A549 (cell line): ENCODE measurements around the gene RHOC. TPM values are rescaled to one million over a fixed set of nuclear protein-coding genes. Genes with fewer than 3 reads are reported as not detected.

Experiments
- ATAC-seq, 2 experiments: fragments of 200-7000 bp in 1 of 2; fragments of >200 bp in 1 of 2; cut with Nextera tagmentation in 1 of 2; cut with Tn5 transposase in 1 of 2; 3 replicates each; pipeline versions ENCODE4 v1.8.0 to v1.9.1; 2018 to 2020; ENCODE audit warnings: mild to moderate bottlenecking in 1 of 2, moderate library complexity in 1 of 2
- CTCF ChIA-PET: fragments of 300-600 bp; sonication (Branson Sonifier 250); formaldehyde crosslinking; extraction: SDS; loops from one replicate; lab custom pipeline; 2021; ENCODE audit warnings: antibody characterized with exemption, inconsistent platforms; lab: Yijun Ruan, JAX
- POLR2A ChIA-PET: fragments of 350-600 bp; formaldehyde crosslinking; extraction: SDS; loops from one replicate; lab custom pipeline; 2021; ENCODE audit warnings: antibody characterized with exemption, inconsistent platforms; lab: Yijun Ruan, JAX
- DNase-seq, 2 experiments: peaks; one replicate each; pipeline versions ENCODE4 v3.0.0 to v3.0.0-alpha.2; 2011 to 2016; ENCODE audit warnings: low read depth in 1 of 2, low spot score in 1 of 2
- FAIRE-seq: peaks from 2 replicates; lab custom pipeline; 2011; peaks lifted over from hg19 to GRCh38; lab: Jason Lieb, UNC
- H3K27ac ChIP-seq, 2 experiments: fragments of >200 bp; sonication (Bioruptor Twin); formaldehyde crosslinking; 3 replicates each; pipeline ENCODE4 v1.5.1; 2016 to 2017
- H3K4me1 ChIP-seq: fragments of >200 bp; sonication (Bioruptor Twin); formaldehyde crosslinking; 3 replicates; pipeline ENCODE4 v1.6.1; 2016
- H3K4me2 ChIP-seq: fragments of >200 bp; sonication (Bioruptor Twin); formaldehyde crosslinking; 3 replicates; pipeline ENCODE4 v1.6.1; 2016
- H3K4me3 ChIP-seq: fragments of >200 bp; sonication (Bioruptor Twin); formaldehyde crosslinking; 3 replicates; pipeline ENCODE4 v1.5.1; 2016
- H3K9me3 ChIP-seq: fragments of >200 bp; sonication (Bioruptor Twin); formaldehyde crosslinking; 3 replicates; pipeline ENCODE4 v1.6.1; 2016
- BHLHE40 ChIP-seq: IDR thresholded peaks from 2 replicates; pipeline ENCODE4 v1.6.1; 2012; ENCODE audit warnings: low read depth, low read length, inconsistent platforms
- CBX8 ChIP-seq: fragments of 200-600 bp; sonication (generic); IDR thresholded peaks from 2 replicates; pipeline ENCODE4 v1.6.1; 2016
- CHD4 ChIP-seq: fragments of 200-600 bp; sonication (generic); IDR thresholded peaks from 2 replicates; pipeline ENCODE4 v1.6.1; 2016; ENCODE audit warnings: antibody characterized with exemption, mild to moderate bottlenecking, borderline replicate concordance
- FOXS1 ChIP-seq: fragments of 250-450 bp; sonication (Bioruptor Pico); IDR thresholded peaks from 2 replicates; pipeline ENCODE4 v1.5.0; 2020; ENCODE audit warnings: mild to moderate bottlenecking, moderate library complexity
- GATA3 ChIP-seq: IDR thresholded peaks from 2 replicates; pipeline ENCODE4 v1.6.1; 2012; ENCODE audit warnings: borderline replicate concordance
- HDAC2 ChIP-seq: fragments of 200-600 bp; sonication (generic); IDR thresholded peaks from 2 replicates; pipeline ENCODE4 v1.6.1; 2016
- HEYL ChIP-seq: fragments of 250-450 bp; sonication (Bioruptor Pico); IDR thresholded peaks from 2 replicates; pipeline ENCODE4 v1.8.0; 2021; ENCODE audit warnings: mild to moderate bottlenecking, moderate library complexity
- HOXA7 ChIP-seq: fragments of 250-450 bp; sonication (Bioruptor Pico); IDR thresholded peaks from 2 replicates; pipeline ENCODE4 v1.5.0; 2020; ENCODE audit warnings: mild to moderate bottlenecking, moderate library complexity
- HOXB5 ChIP-seq: fragments of 250-450 bp; sonication (Bioruptor Pico); IDR thresholded peaks from 2 replicates; pipeline ENCODE4 v1.5.0; 2020; ENCODE audit warnings: mild to moderate bottlenecking, moderate library complexity
- JUN ChIP-seq, 2 experiments: fragments of >200 bp; sonication (Bioruptor Twin); formaldehyde crosslinking; IDR thresholded peaks; 2 replicates in 1 of 2; 3 replicates in 1 of 2; pipeline ENCODE4 v1.6.1; 2016 to 2017
- JUNB ChIP-seq: fragments of >200 bp; sonication (Bioruptor Twin); formaldehyde crosslinking; IDR thresholded peaks from 2 replicates; pipeline ENCODE4 v1.6.1; 2016
- KDM5A ChIP-seq: fragments of 200-600 bp; sonication (generic); IDR thresholded peaks from 2 replicates; pipeline ENCODE4 v1.6.1; 2016; ENCODE audit warnings: antibody characterized with exemption, mild to moderate bottlenecking
- MAFK ChIP-seq: fragments of 450-650 bp; IDR thresholded peaks from 2 replicates; pipeline ENCODE4 v1.6.1; 2014; ENCODE audit not compliant: partially characterized antibody
- NFE2L2 ChIP-seq: fragments of 150-350 bp; conservative IDR thresholded peaks from 2 replicates; pipeline ENCODE4 v1.6.1; 2014; ENCODE audit warnings: low read length
- NPAS2 ChIP-seq: fragments of 250-450 bp; sonication (Bioruptor Pico); IDR thresholded peaks from 2 replicates; pipeline ENCODE4 v1.8.0; 2022; ENCODE audit warnings: mild to moderate bottlenecking, moderate library complexity, borderline replicate concordance
- NR3C1 ChIP-seq: fragments of >200 bp; sonication (Bioruptor Twin); formaldehyde crosslinking; IDR thresholded peaks from 3 replicates; pipeline ENCODE4 v1.6.1; 2017
- POLR2AphosphoS2 ChIP-seq: conservative IDR thresholded peaks from 2 replicates; pipeline ENCODE4 v1.6.1; 2012; ENCODE audit warnings: low read length, improper control_type of control experiment, inconsistent platforms
- RARB ChIP-seq: fragments of 250-450 bp; sonication (Bioruptor Pico); IDR thresholded peaks from 2 replicates; pipeline ENCODE4 v1.8.0; 2021; ENCODE audit warnings: mild to moderate bottlenecking, moderate library complexity
- RCOR1 ChIP-seq: fragments of 150-350 bp; IDR thresholded peaks from 2 replicates; pipeline ENCODE4 v1.6.1; 2014; ENCODE audit warnings: antibody characterized with exemption, low read length, low read depth
- RNF2 ChIP-seq: fragments of 200-600 bp; sonication (generic); IDR thresholded peaks from 2 replicates; pipeline ENCODE4 v1.6.1; 2016; ENCODE audit warnings: low read depth, mild to moderate bottlenecking, antibody characterized with exemption, moderate library complexity, borderline replicate concordance
- SMC3 ChIP-seq: fragments of >200 bp; sonication (Bioruptor Twin); formaldehyde crosslinking; IDR thresholded peaks from 3 replicates; pipeline ENCODE4 v1.6.1; 2018; ENCODE audit warnings: inconsistent platforms
- SREBF2 ChIP-seq: fragments of 450-650 bp; IDR thresholded peaks from 2 replicates; pipeline ENCODE4 v1.6.1; 2014; ENCODE audit warnings: mild to moderate bottlenecking, moderate library complexity
- TFCP2L1 ChIP-seq: fragments of 250-450 bp; sonication (Bioruptor Pico); IDR thresholded peaks from 2 replicates; pipeline ENCODE4 v1.5.0; 2021; ENCODE audit warnings: mild to moderate bottlenecking
- ZFP36 ChIP-seq: fragments of 450-650 bp; IDR thresholded peaks from 2 replicates; pipeline ENCODE4 v1.6.1; 2014; ENCODE audit warnings: borderline replicate concordance; ENCODE audit not compliant: partially characterized antibody
- ZSCAN20 ChIP-seq: fragments of 250-450 bp; sonication (Bioruptor Pico); IDR thresholded peaks from 2 replicates; pipeline ENCODE4 v1.8.0; 2022; ENCODE audit warnings: mild to moderate bottlenecking, moderate library complexity
- WGBS: methylation state at CpG from one replicate; pipeline ENCODE4 v1.1.6; 2017; ENCODE audit errors: missing lambda C conversion rate; 5-methylcytosine and 5-hydroxymethylcytosine counted together
- polyA plus RNA-seq, 4 experiments: library from polyadenylated mRNA; depleted of rRNA in 3 of 4; stranded (reverse); fragments of >200 nt; fragmentation: RNase III in 1 of 4; extraction: RNeasy Plus Mini Kit Qiagen cat#74134 plus additional on column Dnase treatment in 1 of 4; gene quantifications; 2 replicates in 3 of 4; 3 replicates in 1 of 4; pipeline ENCODE4 v1.2.3, GENCODE V29; 2011 to 2017
- TF ChIP-seq, protein P1 (sequence below): fragments of 250-450 bp; sonication (Bioruptor Pico); IDR thresholded peaks from 2 replicates; pipeline ENCODE4 v1.5.0; 2020; ENCODE audit warnings: low read depth, mild to moderate bottlenecking, moderate library complexity
- TF ChIP-seq, protein P2 (sequence below): fragments of 450-650 bp; IDR thresholded peaks from 2 replicates; pipeline ENCODE4 v1.6.1; 2014; ENCODE audit warnings: antibody characterized with exemption
- TF ChIP-seq, protein P3 (sequence below): IDR thresholded peaks from 2 replicates; pipeline ENCODE4 v1.6.1; 2012
- TF ChIP-seq, protein P4 (sequence below): fragments of 150-350 bp; IDR thresholded peaks from 2 replicates; pipeline ENCODE4 v1.6.1; 2014; ENCODE audit warnings: low read depth, mild to moderate bottlenecking, low read length
- TF ChIP-seq, protein P5 (sequence below): fragments of >200 bp; sonication (Bioruptor Twin); formaldehyde crosslinking; IDR thresholded peaks from 2 replicates; pipeline ENCODE4 v1.6.1; 2016

Gene RHOC
- polyA plus RNA-seq, 2 of the 4 experiments (the other 2 are of a cell fraction) = 255 to 296 TPM

DNA sequence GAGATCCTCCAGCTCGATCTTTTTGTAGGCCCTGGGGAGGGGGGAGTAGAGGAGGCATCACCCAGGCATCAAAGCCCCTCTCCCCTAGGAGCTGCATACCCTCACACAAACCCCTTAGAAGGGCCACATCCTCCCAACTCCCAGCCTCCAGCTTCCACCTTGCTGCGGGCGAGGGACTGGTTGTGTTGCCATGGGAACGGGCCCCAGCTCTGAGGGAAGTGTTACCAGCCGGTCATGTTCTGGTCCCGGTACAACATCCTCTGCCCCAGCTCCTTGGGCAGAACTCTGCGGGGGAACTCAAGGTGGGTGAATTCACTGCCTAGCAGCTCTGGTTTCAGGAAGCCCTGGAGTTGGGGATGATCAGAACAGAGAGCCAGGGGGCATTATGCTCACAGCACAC is 4.1 kb upstream of the RHOC start:
- DNase-seq = no peak
- peaks cover 12% of the 10 kb centered on the region; the same call in 2 of the 3 replicates for H3K4me1 ChIP-seq
- TF ChIP-seq JUN (IDR thresholded peaks at IDR 0.05) = no peak
- TF ChIP-seq RARB (CRISPR knock-in tag) = no peak
- no peak for TF ChIP-seq GATA3
- TF ChIP-seq JUNB = no peak
- no peak for TF ChIP-seq BHLHE40
- TF ChIP-seq, protein P1, sequence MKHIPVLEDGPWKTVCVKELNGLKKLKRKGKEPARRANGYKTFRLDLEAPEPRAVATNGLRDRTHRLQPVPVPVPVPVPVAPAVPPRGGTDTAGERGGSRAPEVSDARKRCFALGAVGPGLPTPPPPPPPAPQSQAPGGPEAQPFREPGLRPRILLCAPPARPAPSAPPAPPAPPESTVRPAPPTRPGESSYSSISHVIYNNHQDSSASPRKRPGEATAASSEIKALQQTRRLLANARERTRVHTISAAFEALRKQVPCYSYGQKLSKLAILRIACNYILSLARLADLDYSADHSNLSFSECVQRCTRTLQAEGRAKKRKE (CRISPR knock-in tag) = no peak
- no peak for TF ChIP-seq CHD4
- no peak for TF ChIP-seq KDM5A
- no peak for TF ChIP-seq SMC3
- no peak for TF ChIP-seq ZFP36
- TF ChIP-seq, protein P2, sequence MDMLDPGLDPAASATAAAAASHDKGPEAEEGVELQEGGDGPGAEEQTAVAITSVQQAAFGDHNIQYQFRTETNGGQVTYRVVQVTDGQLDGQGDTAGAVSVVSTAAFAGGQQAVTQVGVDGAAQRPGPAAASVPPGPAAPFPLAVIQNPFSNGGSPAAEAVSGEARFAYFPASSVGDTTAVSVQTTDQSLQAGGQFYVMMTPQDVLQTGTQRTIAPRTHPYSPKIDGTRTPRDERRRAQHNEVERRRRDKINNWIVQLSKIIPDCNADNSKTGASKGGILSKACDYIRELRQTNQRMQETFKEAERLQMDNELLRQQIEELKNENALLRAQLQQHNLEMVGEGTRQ = no peak
- no peak for TF ChIP-seq NR3C1
- TF ChIP-seq NPAS2 (CRISPR knock-in tag) = no peak
- no peak for TF ChIP-seq HOXA7 (CRISPR knock-in tag)
- no peak for TF ChIP-seq HDAC2
- no peak for TF ChIP-seq NFE2L2
- no peak for ATAC-seq
- no peak for FAIRE-seq
- ChIA-PET CTCF (interaction anchor here (0.8 to 18.0 kb wide), 4 partner anchors 36 to 319 kb away, joined by 3 to 576 read pairs (median 4); partner anchors contain the start of gene MOV10), POLR2A (no interaction called here)
- H3K9me3 ChIP-seq = no peaks in the 10 kb centered on the region
- no peak overlapping the region for H3K4me3 ChIP-seq
- no peak overlapping the region for H3K27ac ChIP-seq
- 58% methylated on average over 2 of the region's 7 CpGs for WGBS
- H3K4me2 ChIP-seq = no peak overlapping the region

DNA sequence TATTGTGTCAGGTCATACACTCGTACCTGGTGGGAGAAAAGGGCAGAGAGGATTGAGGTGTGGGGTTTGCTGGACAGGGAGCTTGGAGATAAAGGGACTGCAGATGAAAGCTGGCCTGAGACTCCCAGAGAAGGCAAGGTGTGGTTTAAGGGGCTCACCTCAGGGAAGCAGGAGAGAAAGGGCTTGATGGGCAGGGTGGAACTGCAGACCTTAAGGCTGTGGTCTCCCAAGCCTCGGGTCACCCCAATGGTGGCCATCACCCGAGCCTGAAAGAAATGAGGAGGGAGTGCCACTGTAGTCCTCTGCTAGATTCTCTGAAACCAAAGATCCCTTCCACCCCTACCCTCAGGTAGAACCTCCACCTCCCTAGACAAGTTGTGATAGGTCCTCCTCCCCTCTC is 3.7 kb upstream of the RHOC start:
- CTCF ChIA-PET = interaction anchor here (0.8 to 18.0 kb wide), 5 partner anchors 9 to 319 kb away, joined by 3 to 576 read pairs (median 5); partner anchors contain the start of gene MOV10
- TF ChIP-seq NPAS2 (CRISPR knock-in tag) (no peak), SREBF2 (no peak), HOXB5 (CRISPR knock-in tag) (no peak), GATA3 (no peak), RCOR1 (no peak), POLR2AphosphoS2 (no peak), RNF2 (no peak), FOXS1 (CRISPR knock-in tag) (no peak), HEYL (CRISPR knock-in tag) (no peak), MAFK (no peak), ZSCAN20 (no peak), CBX8 (no peak), TFCP2L1 (no peak)
- TF ChIP-seq, protein P3, sequence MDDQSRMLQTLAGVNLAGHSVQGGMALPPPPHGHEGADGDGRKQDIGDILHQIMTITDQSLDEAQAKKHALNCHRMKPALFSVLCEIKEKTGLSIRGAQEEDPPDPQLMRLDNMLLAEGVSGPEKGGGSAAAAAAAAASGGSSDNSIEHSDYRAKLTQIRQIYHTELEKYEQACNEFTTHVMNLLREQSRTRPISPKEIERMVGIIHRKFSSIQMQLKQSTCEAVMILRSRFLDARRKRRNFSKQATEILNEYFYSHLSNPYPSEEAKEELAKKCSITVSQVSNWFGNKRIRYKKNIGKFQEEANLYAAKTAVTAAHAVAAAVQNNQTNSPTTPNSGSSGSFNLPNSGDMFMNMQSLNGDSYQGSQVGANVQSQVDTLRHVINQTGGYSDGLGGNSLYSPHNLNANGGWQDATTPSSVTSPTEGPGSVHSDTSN = no peak
- TF ChIP-seq, protein P4, sequence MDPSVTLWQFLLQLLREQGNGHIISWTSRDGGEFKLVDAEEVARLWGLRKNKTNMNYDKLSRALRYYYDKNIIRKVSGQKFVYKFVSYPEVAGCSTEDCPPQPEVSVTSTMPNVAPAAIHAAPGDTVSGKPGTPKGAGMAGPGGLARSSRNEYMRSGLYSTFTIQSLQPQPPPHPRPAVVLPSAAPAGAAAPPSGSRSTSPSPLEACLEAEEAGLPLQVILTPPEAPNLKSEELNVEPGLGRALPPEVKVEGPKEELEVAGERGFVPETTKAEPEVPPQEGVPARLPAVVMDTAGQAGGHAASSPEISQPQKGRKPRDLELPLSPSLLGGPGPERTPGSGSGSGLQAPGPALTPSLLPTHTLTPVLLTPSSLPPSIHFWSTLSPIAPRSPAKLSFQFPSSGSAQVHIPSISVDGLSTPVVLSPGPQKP = no peak
- TF ChIP-seq, protein P1 (CRISPR knock-in tag) = no peak
- TF ChIP-seq, protein P5, sequence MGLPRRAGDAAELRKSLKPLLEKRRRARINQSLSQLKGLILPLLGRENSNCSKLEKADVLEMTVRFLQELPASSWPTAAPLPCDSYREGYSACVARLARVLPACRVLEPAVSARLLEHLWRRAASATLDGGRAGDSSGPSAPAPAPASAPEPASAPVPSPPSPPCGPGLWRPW = no peak
- Histone ChIP-seq H3K4me2 (no peak overlapping the region), H3K9me3 (no peaks in the 10 kb centered on the region), H3K27ac (no peak overlapping the region), H3K4me3 (no peak overlapping the region), H3K4me1 (peaks cover 12% of the 10 kb centered on the region; the same call in 2 of the 3 replicates)
- no peak for FAIRE-seq
- DNase-seq = no peak
- 73% methylated on average over 2 of the region's 3 CpGs for WGBS
- POLR2A ChIA-PET = interaction anchor here (0.6 kb wide), 1 partner anchor 303 kb away, joined by 10 read pairs; no protein-coding TSS in a partner anchor
- ATAC-seq = no peak
